CD14-positive monocyte (primary cell): ENCODE measurements around the gene UGCG. TPM values are rescaled to one million over a fixed set of nuclear protein-coding genes. Genes with fewer than 3 reads are reported as not detected.

Experiments
- DNase-seq, 3 donors: peaks; one replicate each; pipeline ENCODE4 v3.0.0-alpha.2; 2011 to 2022
- H2AFZ ChIP-seq: 2 replicates; pipeline ENCODE4 v1.6.0; 2012; ENCODE audit warnings: mild to moderate bottlenecking, low read depth, low read length, inconsistent platforms; ENCODE audit not compliant: insufficient read depth, poor library complexity, severe bottlenecking
- H3K27ac ChIP-seq, 2 donors: 1 replicate in 1 of 2; 2 replicates in 1 of 2; pipeline ENCODE4 v1.5.1; 2012 to 2013; ENCODE audit warnings: low read length in 2 of 2, control low read depth in 1 of 2, inconsistent platforms in 1 of 2, low read depth in 1 of 2, mild to moderate bottlenecking in 1 of 2
- H3K27me3 ChIP-seq, 2 donors: one replicate each; pipeline versions ENCODE4 v1.6.0 to v1.6.1; 2011 to 2013; ENCODE audit warnings: low read length in 2 of 2; ENCODE audit not compliant: control insufficient read depth in 2 of 2, insufficient read depth in 2 of 2
- H3K36me3 ChIP-seq, 2 donors: replicated peaks in 1 of 2; 1 replicate in 1 of 2; 2 replicates in 1 of 2; pipeline versions ENCODE4 v1.5.1 to v1.6.1; 2012 to 2013; ENCODE audit warnings: low read length in 2 of 2, control low read depth in 1 of 2, inconsistent platforms in 1 of 2, mild to moderate bottlenecking in 1 of 2; ENCODE audit not compliant: insufficient read depth in 2 of 2, control insufficient read depth in 1 of 2
- H3K4me1 ChIP-seq, 2 donors: 1 replicate in 1 of 2; 2 replicates in 1 of 2; pipeline versions ENCODE4 v1.5.1 to v1.6.1; 2012 to 2013; ENCODE audit warnings: low read length in 2 of 2, control low read depth in 1 of 2, inconsistent platforms in 1 of 2, mild to moderate bottlenecking in 1 of 2, moderate library complexity in 1 of 2; ENCODE audit not compliant: insufficient read depth in 2 of 2, control insufficient read depth in 1 of 2
- H3K4me2 ChIP-seq: replicated peaks from 2 replicates; pipeline ENCODE3; 2012; ENCODE audit warnings: low read length, moderate library complexity, mild to moderate bottlenecking; ENCODE audit not compliant: poor library complexity, severe bottlenecking; ENCODE audit errors: extremely low read depth
- H3K4me3 ChIP-seq, 3 experiments: fragments of 200-600 bp in 1 of 3; sonication (generic) in 1 of 3; replicated peaks in 1 of 3; 1 replicate in 2 of 3; 2 replicates in 1 of 3; pipeline ENCODE4 v1.5.1; 2011 to 2013; ENCODE audit warnings: low read length in 3 of 3, mild to moderate bottlenecking in 3 of 3, control low read depth in 2 of 3, low read depth in 2 of 3, inconsistent platforms in 1 of 3, moderate library complexity in 1 of 3
- H3K79me2 ChIP-seq: 2 replicates; pipeline ENCODE4 v1.6.0; 2012; ENCODE audit warnings: mild to moderate bottlenecking, control low read depth, inconsistent platforms, low read length, moderate library complexity; ENCODE audit not compliant: insufficient read depth
- H3K9ac ChIP-seq: 2 replicates; pipeline ENCODE4 v1.6.0; 2017; ENCODE audit warnings: low read length, mild to moderate bottlenecking; ENCODE audit not compliant: insufficient read depth, poor library complexity, severe bottlenecking
- H3K9me3 ChIP-seq, 2 donors: replicated peaks in 1 of 2; 1 replicate in 1 of 2; 2 replicates in 1 of 2; pipeline versions ENCODE4 v1.5.1 to v1.6.1; 2012 to 2013; ENCODE audit warnings: low read length in 2 of 2, control low read depth in 1 of 2; ENCODE audit not compliant: control insufficient read depth in 1 of 2, insufficient read depth in 1 of 2
- H4K20me1 ChIP-seq: 2 replicates; pipeline ENCODE4 v1.6.0; 2012; ENCODE audit warnings: mild to moderate bottlenecking, low read length, control low read depth, moderate library complexity; ENCODE audit not compliant: insufficient read depth
- H3K27ac Mint-ChIP-seq, 7 donors: one replicate each; pipeline ENCODE4 v1.8.0; 2020; ENCODE audit warnings: mild to moderate bottlenecking in 7 of 7, mixed read lengths in 7 of 7, moderate library complexity in 6 of 7, inconsistent platforms in 2 of 7
- H3K27me3 Mint-ChIP-seq, 3 donors: one replicate each; pipeline ENCODE4 v1.8.0; 2021 to 2022; ENCODE audit warnings: low read depth in 3 of 3, mild to moderate bottlenecking in 3 of 3, mixed read lengths in 3 of 3, moderate library complexity in 3 of 3, inconsistent platforms in 1 of 3
- H3K36me3 Mint-ChIP-seq, 2 donors: one replicate each; pipeline ENCODE4 v1.8.0; 2020; ENCODE audit warnings: mixed read lengths in 2 of 2, inconsistent platforms in 1 of 2, mild to moderate bottlenecking in 1 of 2
- H3K4me1 Mint-ChIP-seq: one replicate; pipeline ENCODE4 v1.8.0; 2020; ENCODE audit warnings: mild to moderate bottlenecking, mixed read lengths
- H3K4me3 Mint-ChIP-seq, 2 donors: one replicate each; pipeline ENCODE4 v1.8.0; 2020; ENCODE audit warnings: mild to moderate bottlenecking in 2 of 2, mixed read lengths in 2 of 2, moderate library complexity in 1 of 2
- H3K9me3 Mint-ChIP-seq, 7 donors: one replicate each; pipeline ENCODE4 v1.8.0; 2020 to 2022; ENCODE audit warnings: mixed read lengths in 7 of 7, mild to moderate bottlenecking in 6 of 7, moderate library complexity in 6 of 7, inconsistent platforms in 2 of 7
- CTCF ChIP-seq: fragments of 200-600 bp; IDR thresholded peaks from one replicate; pipeline ENCODE4 v1.8.0; 2022; ENCODE audit warnings: antibody characterized with exemption, mild to moderate bottlenecking
- WGBS: methylation state at CpG from one replicate; pipeline ENCODE4 v1.1.5; 2013; ENCODE audit warnings: missing lambda C conversion rate; ENCODE audit not compliant: insufficient coverage; 5-methylcytosine and 5-hydroxymethylcytosine counted together
- intact Hi-C, 2 donors: fragments of 100-400 bp; cut with micrococcal nuclease; formaldehyde crosslinking; loops; one replicate each; pipeline versions ENCODE4 v1.15.0 to v1.15.1; 2023
- polyA plus RNA-seq, 3 donors: library from polyadenylated mRNA; depleted of rRNA in 1 of 3; unstranded in 2 of 3; stranded (reverse) in 1 of 3; fragments of 300-500 nt in 2 of 3; fragments of >200 nt in 1 of 3; fragmentation: Illumina TruSeq in 2 of 3; gene quantifications; 1 replicate in 2 of 3; 2 replicates in 1 of 3; pipeline ENCODE4 v1.2.3, GENCODE V29; 2012 to 2021
- small RNA-seq: library from RNA; depleted of rRNA; stranded (forward); fragments of <200 nt; gene quantifications from one replicate; pipeline ENCODE3, GENCODE V24; 2012; ENCODE audit warnings: low read depth; ENCODE audit not compliant: insufficient read length

The UGCG gene
- polyA plus RNA-seq, 3 donors: 2.7 to 7.9 (median 4.1) TPM

- Histone ChIP-seq H3K36me3 (no peaks in the 10 kb centered on the region), H2AFZ (no peak overlapping the region), H3K4me3 (no peak overlapping the region), H4K20me1 (no peaks in the 10 kb centered on the region), H3K4me2 (no peak overlapping the region), H3K9me3 (no peaks in the 10 kb centered on the region), H3K27me3 (no peaks in the 10 kb centered on the region), H3K9ac (no peak overlapping the region), H3K27ac (no peak overlapping the region), H3K4me1 (peaks cover 0 to 3% of the 10 kb centered on the region in 2 donors), H3K79me2 (no peaks in the 10 kb centered on the region)
- no peak overlapping the region for H3K27ac Mint-ChIP-seq
- no peak for DNase-seq
- no peak overlapping the region for H3K4me3 Mint-ChIP-seq
- intact Hi-C loops: no loop called here
- no peaks in the 10 kb centered on the region for H3K36me3 Mint-ChIP-seq
- peaks cover 3 to 11% (median 9%) of the 10 kb centered on the region in 3 donors for H3K27me3 Mint-ChIP-seq
- H3K9me3 Mint-ChIP-seq: peaks cover 0 to 5% (median 0%) of the 10 kb centered on the region in 7 donors
- no peak for TF ChIP-seq CTCF
- 38% methylated on average over 1 of the region's 2 CpGs for WGBS
- H3K4me1 Mint-ChIP-seq: peaks cover 10% of the 10 kb centered on the region
Measured at GRCh38 chr9:111983484-111983908, 86.9 kb downstream of the UGCG start.

GRCh38 chr9:111984086-111984802 lies 87.6 kb downstream of the UGCG start:
- Mint-ChIP-seq H3K4me1 (peaks cover 10% of the 10 kb centered on the region), H3K9me3 (peaks cover 0 to 5% (median 0%) of the 10 kb centered on the region in 7 donors), H3K36me3 (no peaks in the 10 kb centered on the region), H3K4me3 (no peak overlapping the region), H3K27me3 (peaks cover 3 to 11% (median 9%) of the 10 kb centered on the region in 3 donors), H3K27ac (no peak overlapping the region)
- intact Hi-C loops: no loop called here
- 93% methylated on average over 2 of the region's 5 CpGs for WGBS
- no peaks in the 10 kb centered on the region for H3K79me2 ChIP-seq
- H3K27ac ChIP-seq: no peak overlapping the region
- no peak overlapping the region for H2AFZ ChIP-seq
- no peak for TF ChIP-seq CTCF
- H3K36me3 ChIP-seq: no peaks in the 10 kb centered on the region
- no peak overlapping the region for H3K4me2 ChIP-seq
- H3K9me3 ChIP-seq: no peaks in the 10 kb centered on the region
- H4K20me1 ChIP-seq: no peaks in the 10 kb centered on the region
- no peak for DNase-seq
- H3K4me1 ChIP-seq: peaks cover 0 to 3% of the 10 kb centered on the region in 2 donors
- H3K27me3 ChIP-seq: no peaks in the 10 kb centered on the region
- no peak overlapping the region for H3K4me3 ChIP-seq
- H3K9ac ChIP-seq: no peak overlapping the region

Small RNAs within 50 kb of the gene (small RNA-seq; reads per million reads assigned to genes)
- not detected for gene MIR4668

Other genes with a start within 250 kb of the UGCG start
- gene GNG10, start 235.2 kb upstream of the UGCG start, polyA plus RNA-seq: 10 to 100 TPM; 42.9 to 84.1 (median 67.9) TPM
- gene SHOC1, start 101.9 kb upstream of the UGCG start, polyA plus RNA-seq: not detected